Kidney (tissue), 14 donors: Measurements from ENCODE around the gene LEMD2. TPM values are rescaled to one million over a fixed set of nuclear protein-coding genes. Genes with fewer than 3 reads are reported as not detected.
A peak's percentile ranks its signal among the peaks of the same experiment; 100 is the strongest.

Experiments
- DNase-seq, 5 donors: peaks; one replicate each; pipeline ENCODE4 v3.0.0-alpha.2; 2013 to 2020
- FAIRE-seq: peaks from 2 replicates; lab custom pipeline; 2012; peaks lifted over from hg19 to GRCh38; lab: Jason Lieb, UNC
- H3K27ac ChIP-seq, 2 donors: one replicate each; pipeline ENCODE4 v1.7.0; 2013; ENCODE audit warnings: low read depth in 2 of 2, low read length in 2 of 2, inconsistent platforms in 1 of 2
- H3K27me3 ChIP-seq: one replicate; pipeline ENCODE4 v1.7.1; 2013; ENCODE audit warnings: low read length, inconsistent platforms; ENCODE audit not compliant: control insufficient read depth, insufficient read depth
- H3K36me3 ChIP-seq, 3 donors: one replicate each; pipeline versions ENCODE4 v1.7.0 to v1.7.1; 2013; ENCODE audit warnings: low read length in 3 of 3, control low read depth in 1 of 3, inconsistent platforms in 1 of 3; ENCODE audit not compliant: insufficient read depth in 3 of 3, control insufficient read depth in 2 of 3
- H3K4me1 ChIP-seq, 3 donors: one replicate each; pipeline versions ENCODE4 v1.7.0 to v1.7.1; 2013; ENCODE audit warnings: low read length in 3 of 3, inconsistent platforms in 1 of 3, low read depth in 1 of 3; ENCODE audit not compliant: control insufficient read depth in 2 of 3, insufficient read depth in 2 of 3
- H3K4me3 ChIP-seq, 3 donors: one replicate each; pipeline versions ENCODE4 v1.7.0 to v1.8.1; 2013; ENCODE audit warnings: low read length in 3 of 3, control low read depth in 1 of 3, inconsistent platforms in 1 of 3
- H3K9ac ChIP-seq, 3 donors: one replicate each; pipeline versions ENCODE4 v1.7.0 to v1.7.1; 2013; ENCODE audit warnings: low read length in 3 of 3, control low read depth in 1 of 3, inconsistent platforms in 1 of 3
- H3K9me3 ChIP-seq, 3 donors: one replicate each; pipeline versions ENCODE4 v1.7.0 to v1.7.1; 2013; ENCODE audit warnings: low read length in 3 of 3, control low read depth in 1 of 3, inconsistent platforms in 1 of 3; ENCODE audit not compliant: control insufficient read depth in 2 of 3, insufficient read depth in 1 of 3
- CTCF ChIP-seq: IDR thresholded peaks from 3 replicates; pipeline ENCODE4 v1.5.1; 2012; ENCODE audit warnings: mild to moderate bottlenecking, moderate library complexity, borderline replicate concordance; ENCODE audit not compliant: insufficient read depth; ENCODE audit errors: extremely low read depth
- intact Hi-C: fragments of 100-400 bp; cut with DNase I; formaldehyde crosslinking; loops from one replicate; pipeline ENCODE4 v1.11.1; 2022
- polyA plus RNA-seq: library from polyadenylated mRNA; stranded (reverse); fragments of 350-450 nt; fragmentation: Illumina TruSeq; extraction: RNeasy Lipid Tissue Mini Kit (QIAGEN cat#74804); gene quantifications from one replicate; pipeline ENCODE4 v1.2.3, GENCODE V29; 2014; ENCODE audit warnings: low read depth, low replicate concordance; ENCODE audit not compliant: insufficient read depth
- total RNA-seq: library from RNA; stranded (reverse); fragmentation: NEBNext Ultra II Directional; extraction: Animal tissue kit (Norgen Biotek cat#: 25700); gene quantifications from one replicate; pipeline ENCODE4 v1.2.1, GENCODE V29; 2021
- donor health status: control.
- donor health status: control.
- donor health status: control.
- donor health status: control.
- donor health status: control.
- donor health status: DM: yes; HTN: yes; CAD: no.
- donor health status: Normal renal cell carcinoma (clear cell type).

The LEMD2 gene
- total and polyA plus RNA-seq, 2 donors from 2014 or later = 36.4 to 57.1 TPM

- FAIRE-seq (no peak), DNase-seq (peak in 1 of 5 donors; percentile 47)
- TF ChIP-seq CTCF = no peak
- Histone ChIP-seq H3K4me3 (no peak within 1 kb of the TSS), H3K27ac (no peak within 1 kb of the TSS), H3K27me3 (no peaks in the 10 kb centered on the region), H3K4me1 (no peaks in the 10 kb centered on the region), H3K36me3 (no peaks in the 10 kb centered on the region), H3K9me3 (no peaks in the 10 kb centered on the region), H3K9ac (no peak within 1 kb of the TSS)
- intact Hi-C loops = no loop called here
These were observed 14.7 kb upstream of the LEMD2 start, which contains the start of gene MLN for GRCh38 chr6:33803571-33804053. MLN (minus strand) TSS chr6:33804003; CDS start chr6:33801163, 2,840 bp downstream.

- H3K27me3 ChIP-seq = no peaks in the 10 kb centered on the region
- no peaks in the 10 kb centered on the region for H3K36me3 ChIP-seq
- H3K4me3 ChIP-seq = no peak overlapping the region
- H3K27ac ChIP-seq = no peak overlapping the region
- H3K9me3 ChIP-seq = no peaks in the 10 kb centered on the region
- intact Hi-C loops = no loop called here
- no peaks in the 10 kb centered on the region for H3K4me1 ChIP-seq
- DNase-seq (peak in 1 of 5 donors; percentile 55), FAIRE-seq (no peak)
- no peak for TF ChIP-seq CTCF
- no peak overlapping the region for H3K9ac ChIP-seq
These were observed 13.4 kb upstream of the LEMD2 start for GRCh38 chr6:33802186-33802958.

DNA sequence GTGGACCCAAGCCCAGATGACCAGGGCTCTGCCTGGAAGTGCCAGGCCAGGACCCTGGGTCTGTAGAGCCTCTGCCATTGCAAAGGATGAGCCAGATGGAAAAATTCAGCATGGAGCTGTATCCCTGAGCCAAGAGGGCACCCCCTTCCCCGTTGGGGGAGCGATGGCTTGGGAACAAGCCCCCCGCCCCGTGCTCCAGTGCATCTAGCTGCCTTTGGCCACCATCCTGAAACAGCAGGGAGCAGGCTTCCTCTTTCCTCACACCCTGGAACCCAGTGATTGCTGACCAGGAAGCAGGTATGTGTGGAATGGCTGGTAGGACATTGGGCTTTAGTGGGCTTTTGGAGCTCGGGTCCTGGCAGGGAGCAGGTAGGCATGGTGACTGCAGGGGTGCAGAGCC, 12.7 kb upstream of the LEMD2 start:
- no peaks in the 10 kb centered on the region for H3K36me3 ChIP-seq
- H3K27ac ChIP-seq = no peak overlapping the region
- no peaks in the 10 kb centered on the region for H3K4me1 ChIP-seq
- no peaks in the 10 kb centered on the region for H3K27me3 ChIP-seq
- H3K9ac ChIP-seq = no peak overlapping the region
- no peak for TF ChIP-seq CTCF
- DNase-seq (peak in 1 of 5 donors; percentile 29), FAIRE-seq (no peak)
- no peaks in the 10 kb centered on the region for H3K9me3 ChIP-seq
- H3K4me3 ChIP-seq = no peak overlapping the region
- intact Hi-C loops = no loop called here
